HCT116 (cell line): Measurements from ENCODE around the gene KLHL3. TPM values are rescaled to one million over a fixed set of nuclear protein-coding genes. Genes with fewer than 3 reads are reported as not detected.

Experiments
- ATAC-seq: fragments of 200-7000 bp; cut with Tn5 transposase; 2 replicates; pipeline ENCODE4 v1.9.1; 2020; ENCODE audit warnings: mild to moderate bottlenecking, moderate library complexity
- BruUV-seq: library from RNA; stranded (reverse); fragments of 400-500 nt; replicated peaks from 2 replicates; lab custom pipeline; 2021; lab: Mats Ljungman, UMichigan
- CTCF ChIA-PET: fragments of 300-600 bp; sonication (Branson Sonifier 250); formaldehyde crosslinking; loops from one replicate; lab custom pipeline; 2021; ENCODE audit warnings: antibody characterized with exemption; lab: Charles Lee
- POLR2A ChIA-PET: fragments of 300-600, 350-600 bp; sonication (Branson Sonifier 250); formaldehyde crosslinking; loops from one replicate; lab custom pipeline; 2021; ENCODE audit warnings: antibody characterized with exemption; lab: Charles Lee
- RAD21 ChIA-PET, 2 experiments: fragments of 300-600 bp; sonication (Branson Sonifier 250); formaldehyde crosslinking; loops; one replicate each; lab custom pipeline; 2023; ENCODE audit warnings: low total read pairs in 2 of 2; ENCODE audit not compliant: uncharacterized antibody in 2 of 2, unreplicated experiment in 2 of 2, low non-redundant PET in 1 of 2; lab: Charles Lee
- DNase-seq: peaks from one replicate; pipeline ENCODE4 v3.0.0-alpha.2; 2010; ENCODE audit warnings: low read depth, low spot score
- H2AFZ ChIP-seq: fragments of 200-600 bp; shearing (Covaris generic), sonication (generic); 2 replicates; pipeline ENCODE4 v1.6.1; 2017; ENCODE audit warnings: low read depth, mixed run types, mixed read lengths, antibody characterized with exemption, low read length; ENCODE audit not compliant: poor library complexity, severe bottlenecking
- H3K27ac ChIP-seq: 2 replicates; pipeline ENCODE4 v1.5.1; 2012; ENCODE audit warnings: low read depth, low read length
- H3K27me3 ChIP-seq: fragments of 200-600 bp; sonication (generic); 2 replicates; pipeline ENCODE4 v1.6.1; 2016; ENCODE audit warnings: mixed run types, low read length, mixed read lengths; ENCODE audit not compliant: insufficient read depth
- H3K36me3 ChIP-seq, 2 experiments: fragments of 200-500 bp in 1 of 2; fragments of 200-600 bp in 1 of 2; sonication (Bioruptor generic) in 1 of 2; sonication (generic) in 1 of 2; 2 replicates each; pipeline versions ENCODE4 v1.5.1 to v1.6.1; 2014 to 2016; ENCODE audit warnings: low read length in 2 of 2, inconsistent platforms in 1 of 2, mixed read lengths in 1 of 2, mixed run types in 1 of 2; ENCODE audit not compliant: insufficient read depth in 2 of 2, control insufficient read depth in 1 of 2
- H3K4me1 ChIP-seq, 2 experiments: fragments of 200-600 bp in 1 of 2; sonication (generic) in 1 of 2; 2 replicates each; pipeline versions ENCODE4 v1.5.1 to v1.6.1; 2012 to 2017; ENCODE audit warnings: low read length in 2 of 2, inconsistent platforms in 1 of 2, mild to moderate bottlenecking in 1 of 2, mixed read lengths in 1 of 2, mixed run types in 1 of 2, moderate library complexity in 1 of 2; ENCODE audit not compliant: insufficient read depth in 2 of 2, control insufficient read depth in 1 of 2
- H3K4me2 ChIP-seq: fragments of 200-600 bp; sonication (generic); 2 replicates; pipeline ENCODE4 v1.6.1; 2017; ENCODE audit warnings: mixed run types, low read length, mixed read lengths
- H3K4me3 ChIP-seq, 2 experiments: fragments of 200-600 bp in 1 of 2; sonication (generic) in 1 of 2; replicated peaks in 1 of 2; 2 replicates each; pipeline ENCODE4 v1.5.1; 2011 to 2016; ENCODE audit warnings: low read length in 2 of 2, control low read depth in 1 of 2, low read depth in 1 of 2, mild to moderate bottlenecking in 1 of 2, mixed read lengths in 1 of 2, mixed run types in 1 of 2
- H3K79me2 ChIP-seq: fragments of 200-600 bp; sonication (generic); 2 replicates; pipeline ENCODE4 v1.6.1; 2017; ENCODE audit warnings: mild to moderate bottlenecking, mixed run types, low read length, moderate library complexity, mixed read lengths; ENCODE audit not compliant: insufficient read depth
- H3K9ac ChIP-seq: fragments of 200-600 bp; sonication (generic); 2 replicates; pipeline ENCODE4 v1.6.1; 2016; ENCODE audit warnings: low read length, mixed read lengths
- H3K9me2 ChIP-seq: fragments of 200-600 bp; sonication (generic), shearing (Covaris generic); 2 replicates; pipeline ENCODE4 v1.6.1; 2017; ENCODE audit warnings: mixed run types, mild to moderate bottlenecking, moderate library complexity; ENCODE audit not compliant: insufficient read depth
- H3K9me3 ChIP-seq, 2 experiments: fragments of 200-500 bp in 1 of 2; fragments of 200-600 bp in 1 of 2; sonication (Bioruptor generic) in 1 of 2; sonication (generic) in 1 of 2; 2 replicates each; pipeline ENCODE4 v1.6.1; 2014 to 2017; ENCODE audit warnings: low read length in 2 of 2, mixed read lengths in 2 of 2, inconsistent platforms in 1 of 2, low read depth in 1 of 2, mild to moderate bottlenecking in 1 of 2, mixed run types in 1 of 2, moderate library complexity in 1 of 2; ENCODE audit not compliant: control insufficient read depth in 1 of 2, insufficient read depth in 1 of 2
- H4K20me1 ChIP-seq: fragments of 200-600 bp; sonication (generic), shearing (Covaris generic); 2 replicates; pipeline ENCODE4 v1.6.1; 2017; ENCODE audit warnings: mixed run types, mild to moderate bottlenecking, moderate library complexity; ENCODE audit not compliant: insufficient read depth
- CEBPB ChIP-seq: IDR thresholded peaks from 2 replicates; pipeline ENCODE4 v1.6.1; 2012; ENCODE audit warnings: low read depth
- ELF1 ChIP-seq: IDR thresholded peaks from 2 replicates; pipeline ENCODE4 v1.6.1; 2012; ENCODE audit warnings: low read depth, borderline replicate concordance
- EZH2 ChIP-seq: fragments of 200-600 bp; sonication (generic); IDR thresholded peaks from 2 replicates; pipeline ENCODE4 v1.6.1; 2017; ENCODE audit warnings: antibody characterized with exemption, mixed run types
- FOSL1 ChIP-seq: IDR thresholded peaks from 2 replicates; pipeline ENCODE4 v1.6.1; 2012; ENCODE audit warnings: low read depth
- JUND ChIP-seq: IDR thresholded peaks from 2 replicates; pipeline ENCODE4 v1.6.1; 2012
- POLR2A ChIP-seq: IDR thresholded peaks from 2 replicates; pipeline ENCODE4 v1.7.0; 2011; ENCODE audit warnings: borderline replicate concordance; ENCODE audit not compliant: insufficient read depth, insufficient read length; ENCODE audit errors: extremely low read depth
- POLR2AphosphoS5 ChIP-seq: IDR thresholded peaks from 2 replicates; pipeline ENCODE4 v1.6.1; 2011; ENCODE audit warnings: mild to moderate bottlenecking, low read depth, low read length, moderate library complexity
- RAD21 ChIP-seq: IDR thresholded peaks from 2 replicates; pipeline ENCODE4 v1.6.1; 2012; ENCODE audit warnings: low read depth, mild to moderate bottlenecking
- SIN3A ChIP-seq: IDR thresholded peaks from 2 replicates; pipeline ENCODE4 v1.6.1; 2012; ENCODE audit warnings: low read depth
- SP1 ChIP-seq: IDR thresholded peaks from 2 replicates; pipeline ENCODE4 v1.6.1; 2012; ENCODE audit warnings: low read depth
- SRF ChIP-seq: IDR thresholded peaks from 2 replicates; pipeline ENCODE4 v1.6.1; 2012; ENCODE audit warnings: low read depth
- TCF7L2 ChIP-seq: IDR thresholded peaks from 2 replicates; pipeline ENCODE4 v1.7.0; 2011; ENCODE audit warnings: borderline replicate concordance, inconsistent platforms; ENCODE audit not compliant: insufficient read depth, insufficient read length; ENCODE audit errors: extremely low read depth
- YY1 ChIP-seq: IDR thresholded peaks from 2 replicates; pipeline ENCODE4 v1.6.1; 2011; ENCODE audit warnings: low read length, low read depth, moderate library complexity, mild to moderate bottlenecking; ENCODE audit not compliant: insufficient replicate concordance; ENCODE audit errors: extremely low read depth
- ZBTB33 ChIP-seq: IDR thresholded peaks from 2 replicates; pipeline ENCODE4 v1.6.1; 2011; ENCODE audit warnings: mild to moderate bottlenecking, low read length, moderate library complexity; ENCODE audit not compliant: insufficient replicate concordance; ENCODE audit errors: extremely low read depth
- ZFX ChIP-seq: fragments of 450-650 bp; IDR thresholded peaks from 2 replicates; pipeline ENCODE4 v1.6.1; 2017
- intact Hi-C: fragments of 100-400 bp; cut with micrococcal nuclease; formaldehyde crosslinking; loops from 2 replicates; pipeline ENCODE4 v1.10.0; 2022
- total RNA-seq: library from RNA; stranded (reverse); gene quantifications from one replicate; pipeline ENCODE4 v1.2.1, GENCODE V29; 2021; ENCODE audit not compliant: unreplicated experiment
- TF ChIP-seq, protein P1 (sequence below), 3 experiments: fragments of 200-600 bp in 1 of 3; sonication (generic) in 1 of 3; IDR thresholded peaks in 2 of 3; conservative IDR thresholded peaks in 1 of 3; 2 replicates each; pipeline ENCODE4 v1.5.1; 2012 to 2017; ENCODE audit warnings: low read depth in 2 of 3, low read length in 2 of 3, antibody characterized with exemption in 1 of 3, borderline replicate concordance in 1 of 3, control low read depth in 1 of 3, mild to moderate bottlenecking in 1 of 3, mixed read lengths in 1 of 3, mixed run types in 1 of 3, moderate library complexity in 1 of 3; ENCODE audit not compliant: insufficient read depth in 1 of 3

KLHL3 gene
- total RNA-seq, 1 experiment from 2014 or later = not detected

DNA sequence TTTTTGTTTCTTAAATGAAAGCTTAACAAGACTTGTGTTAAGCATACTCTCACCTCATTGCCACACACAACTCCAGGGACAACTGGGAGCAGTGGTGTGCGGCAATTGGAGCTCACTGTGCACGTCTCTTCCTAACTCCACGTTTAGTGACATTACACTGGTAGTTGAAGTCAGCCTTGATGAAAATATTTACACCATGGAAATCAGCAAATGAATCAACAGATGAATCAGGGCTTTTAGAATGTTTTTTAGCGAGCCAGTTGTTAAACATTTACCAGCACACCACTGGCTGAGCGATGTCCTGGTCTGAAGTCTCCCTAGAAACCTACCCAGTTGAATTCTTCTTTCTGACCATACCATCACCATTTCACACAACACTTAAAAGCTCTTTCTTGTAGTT, 67.3 kb downstream of the KLHL3 start:
- Histone ChIP-seq H3K9me3 (no peaks in the 10 kb centered on the region), H3K9ac (no peak overlapping the region), H3K79me2 (no peaks in the 10 kb centered on the region), H3K9me2 (no peaks in the 10 kb centered on the region), H4K20me1 (no peaks in the 10 kb centered on the region), H3K27me3 (no peaks in the 10 kb centered on the region), H3K27ac (no peak overlapping the region), H3K36me3 (no peaks in the 10 kb centered on the region), H2AFZ (no peak overlapping the region), H3K4me2 (no peak overlapping the region), H3K4me1 (no peaks in the 10 kb centered on the region), H3K4me3 (no peak overlapping the region)
- RAD21 ChIA-PET = no interaction called here
- DNase-seq (no peak), ATAC-seq (no peak)
- no TSS peak for BruUV-seq
- CTCF ChIA-PET = interaction anchor here (1.3 kb wide), 1 partner anchor 8 kb away, joined by 12 read pairs; no protein-coding TSS in a partner anchor
- intact Hi-C loops = no loop called here
- POLR2A ChIA-PET = interaction anchor here (1.5 kb wide), 1 partner anchor 8 kb away, joined by 5 read pairs; no protein-coding TSS in a partner anchor
- TF ChIP-seq TCF7L2 (no peak), SIN3A (no peak), ELF1 (no peak), ZBTB33 (no peak), FOSL1 (no peak), YY1 (no peak), EZH2 (no peak)

- Histone ChIP-seq H4K20me1 (no peaks in the 10 kb centered on the region), H3K4me1 (no peaks in the 10 kb centered on the region), H3K4me3 (no peak overlapping the region), H2AFZ (no peak overlapping the region), H3K79me2 (no peaks in the 10 kb centered on the region), H3K27me3 (no peaks in the 10 kb centered on the region), H3K4me2 (no peak overlapping the region), H3K36me3 (no peaks in the 10 kb centered on the region), H3K27ac (no peak overlapping the region), H3K9ac (no peak overlapping the region), H3K9me3 (no peaks in the 10 kb centered on the region), H3K9me2 (no peaks in the 10 kb centered on the region)
- DNase-seq (no peak), ATAC-seq (no peak)
- RAD21 ChIA-PET = no interaction called here
- CTCF ChIA-PET = no interaction called here
- intact Hi-C loops = no loop called here
- POLR2A ChIA-PET = no interaction called here
- BruUV-seq = no TSS peak
- TF ChIP-seq SIN3A = no peak
- no peak for TF ChIP-seq CEBPB
- TF ChIP-seq POLR2AphosphoS5 = no peak
- no peak for TF ChIP-seq ZFX
- TF ChIP-seq ZBTB33 = no peak
- no peak for TF ChIP-seq SP1
- TF ChIP-seq JUND = no peak
- TF ChIP-seq, protein P1, sequence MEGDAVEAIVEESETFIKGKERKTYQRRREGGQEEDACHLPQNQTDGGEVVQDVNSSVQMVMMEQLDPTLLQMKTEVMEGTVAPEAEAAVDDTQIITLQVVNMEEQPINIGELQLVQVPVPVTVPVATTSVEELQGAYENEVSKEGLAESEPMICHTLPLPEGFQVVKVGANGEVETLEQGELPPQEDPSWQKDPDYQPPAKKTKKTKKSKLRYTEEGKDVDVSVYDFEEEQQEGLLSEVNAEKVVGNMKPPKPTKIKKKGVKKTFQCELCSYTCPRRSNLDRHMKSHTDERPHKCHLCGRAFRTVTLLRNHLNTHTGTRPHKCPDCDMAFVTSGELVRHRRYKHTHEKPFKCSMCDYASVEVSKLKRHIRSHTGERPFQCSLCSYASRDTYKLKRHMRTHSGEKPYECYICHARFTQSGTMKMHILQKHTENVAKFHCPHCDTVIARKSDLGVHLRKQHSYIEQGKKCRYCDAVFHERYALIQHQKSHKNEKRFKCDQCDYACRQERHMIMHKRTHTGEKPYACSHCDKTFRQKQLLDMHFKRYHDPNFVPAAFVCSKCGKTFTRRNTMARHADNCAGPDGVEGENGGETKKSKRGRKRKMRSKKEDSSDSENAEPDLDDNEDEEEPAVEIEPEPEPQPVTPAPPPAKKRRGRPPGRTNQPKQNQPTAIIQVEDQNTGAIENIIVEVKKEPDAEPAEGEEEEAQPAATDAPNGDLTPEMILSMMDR (IDR thresholded peaks at IDR 0.05 in 2 of 3, conservative IDR thresholded peaks at IDR 0.05 in 1 of 3; ENCODE audit: borderline replicate concordance in 1 of 3, insufficient read depth in 1 of 3, low read depth in 2 of 3, low read length in 2 of 3) = no peak
- no peak for TF ChIP-seq RAD21
- TF ChIP-seq SRF = no peak
- no peak for TF ChIP-seq YY1
- no peak for TF ChIP-seq POLR2A
These were observed 68.5 kb downstream of the KLHL3 start for GRCh38 chr5:137667341-137667740.
